ENCODE measurements around the gene ADAM12. TPM values are rescaled to one million over a fixed set of nuclear protein-coding genes. Genes with fewer than 3 reads are reported as not detected.
"Not testable (repeated sequence)": the region's sequence is repeated elsewhere in the genome, so short reads cannot be mapped to it uniquely, and the experiment has no call there.

Gene ADAM12
- total RNA-seq, 2 donors from 2014 or later = 0.71 to 1.2 TPM

DNA sequence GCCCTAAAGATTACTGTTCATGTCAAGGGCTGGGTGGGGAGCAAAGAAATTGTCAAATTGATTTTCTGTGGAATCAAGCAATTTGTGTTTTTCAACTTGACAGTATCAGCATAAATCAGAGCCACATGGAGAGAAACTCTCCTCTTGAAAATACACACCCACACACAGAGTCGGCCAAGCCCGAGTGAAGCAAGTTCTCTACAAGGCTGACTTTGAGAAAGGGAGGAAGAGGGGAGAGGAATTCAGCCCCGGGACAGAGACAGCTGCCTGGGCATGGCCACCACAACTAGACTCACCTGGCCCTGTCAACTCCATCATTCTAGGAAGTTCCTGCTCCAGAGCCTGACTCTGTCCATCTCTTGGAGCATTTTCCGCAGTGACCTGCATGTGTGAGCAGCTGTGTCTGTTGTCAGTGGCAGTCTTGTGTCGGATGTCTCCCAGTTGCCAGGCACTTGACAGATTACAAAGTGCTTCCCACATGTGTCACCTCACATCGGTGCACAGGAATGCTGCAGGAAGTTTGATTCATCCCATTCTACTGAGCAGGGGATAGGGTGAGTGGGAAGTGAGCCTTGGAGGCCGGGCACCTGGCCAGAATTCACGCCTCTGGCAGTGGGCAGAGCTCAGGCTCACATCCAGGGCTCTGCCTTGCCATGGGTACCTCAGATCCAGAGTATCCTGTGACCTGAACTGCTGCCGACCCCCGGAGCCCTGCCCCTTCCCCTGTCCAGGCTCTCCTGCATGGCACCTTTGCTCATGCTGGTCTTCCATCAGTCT is 37.9 kb downstream of the ADAM12 start:
- no peaks in the 10 kb centered on the region for H3K27me3 ChIP-seq
- TF ChIP-seq, protein P1, sequence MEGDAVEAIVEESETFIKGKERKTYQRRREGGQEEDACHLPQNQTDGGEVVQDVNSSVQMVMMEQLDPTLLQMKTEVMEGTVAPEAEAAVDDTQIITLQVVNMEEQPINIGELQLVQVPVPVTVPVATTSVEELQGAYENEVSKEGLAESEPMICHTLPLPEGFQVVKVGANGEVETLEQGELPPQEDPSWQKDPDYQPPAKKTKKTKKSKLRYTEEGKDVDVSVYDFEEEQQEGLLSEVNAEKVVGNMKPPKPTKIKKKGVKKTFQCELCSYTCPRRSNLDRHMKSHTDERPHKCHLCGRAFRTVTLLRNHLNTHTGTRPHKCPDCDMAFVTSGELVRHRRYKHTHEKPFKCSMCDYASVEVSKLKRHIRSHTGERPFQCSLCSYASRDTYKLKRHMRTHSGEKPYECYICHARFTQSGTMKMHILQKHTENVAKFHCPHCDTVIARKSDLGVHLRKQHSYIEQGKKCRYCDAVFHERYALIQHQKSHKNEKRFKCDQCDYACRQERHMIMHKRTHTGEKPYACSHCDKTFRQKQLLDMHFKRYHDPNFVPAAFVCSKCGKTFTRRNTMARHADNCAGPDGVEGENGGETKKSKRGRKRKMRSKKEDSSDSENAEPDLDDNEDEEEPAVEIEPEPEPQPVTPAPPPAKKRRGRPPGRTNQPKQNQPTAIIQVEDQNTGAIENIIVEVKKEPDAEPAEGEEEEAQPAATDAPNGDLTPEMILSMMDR (IDR thresholded peaks at IDR 0.05) = no peak
- H3K27ac ChIP-seq = no peak overlapping the region
- peaks cover 0 to 9% of the 10 kb centered on the region in 2 donors for H3K4me1 ChIP-seq
- H3K9me3 ChIP-seq = no peaks in the 10 kb centered on the region
- H3K36me3 ChIP-seq = no peaks in the 10 kb centered on the region
- no peak overlapping the region for H3K4me3 ChIP-seq
- DNase-seq (ENCODE audit: low spot score) = no peak

DNA sequence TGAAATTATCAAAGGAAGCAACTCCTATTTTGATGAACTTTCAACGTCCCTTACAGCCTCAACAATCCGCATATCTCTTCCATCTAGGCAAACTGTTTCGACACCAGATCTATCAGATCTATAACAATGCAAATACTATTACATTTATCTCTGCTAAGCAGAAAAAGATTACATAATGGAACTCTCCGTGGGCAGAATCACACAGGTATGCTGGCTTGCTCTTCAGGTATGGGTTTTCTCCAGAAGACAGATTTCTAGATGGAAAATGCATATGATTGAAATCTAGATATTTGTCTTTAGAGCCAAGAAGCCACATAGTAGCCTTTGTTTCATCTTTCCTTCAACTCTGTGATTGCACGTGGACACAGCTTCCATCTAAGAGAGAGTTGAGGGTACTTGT is 38.6 kb downstream of the ADAM12 start:
- H3K27me3 ChIP-seq = no peaks in the 10 kb centered on the region
- H3K4me1 ChIP-seq = peaks cover 0 to 9% of the 10 kb centered on the region in 2 donors
- H3K9me3 ChIP-seq = no peaks in the 10 kb centered on the region
- H3K36me3 ChIP-seq = no peaks in the 10 kb centered on the region
- H3K4me3 ChIP-seq = no peak overlapping the region
- TF ChIP-seq, protein P1 (IDR thresholded peaks at IDR 0.05) = no peak
- no peak overlapping the region for H3K27ac ChIP-seq
- no peak for DNase-seq (ENCODE audit: low spot score)

DNA sequence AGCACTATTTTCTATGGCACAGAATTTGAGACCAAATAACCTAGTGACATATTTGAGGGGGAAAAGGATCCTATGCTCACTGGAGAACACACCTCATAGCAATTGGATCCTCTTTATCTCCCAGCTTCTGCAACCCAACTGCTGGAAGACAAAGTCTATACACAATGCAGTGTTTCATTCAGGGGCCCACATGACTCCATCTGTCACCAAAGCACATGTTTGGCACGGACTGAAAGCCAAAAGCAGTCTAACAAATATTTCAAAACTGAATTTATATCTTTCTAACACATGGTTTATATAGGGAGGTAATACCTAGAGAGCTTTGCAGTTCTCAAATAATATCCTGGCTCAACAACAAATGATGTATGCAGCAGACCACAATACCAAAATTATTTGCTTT is 39.2 kb downstream of the ADAM12 start:
- Histone ChIP-seq H3K27me3 (no peaks in the 10 kb centered on the region), H3K36me3 (no peaks in the 10 kb centered on the region)
- TF ChIP-seq, protein P1 (IDR thresholded peaks at IDR 0.05) = no peak

DNA sequence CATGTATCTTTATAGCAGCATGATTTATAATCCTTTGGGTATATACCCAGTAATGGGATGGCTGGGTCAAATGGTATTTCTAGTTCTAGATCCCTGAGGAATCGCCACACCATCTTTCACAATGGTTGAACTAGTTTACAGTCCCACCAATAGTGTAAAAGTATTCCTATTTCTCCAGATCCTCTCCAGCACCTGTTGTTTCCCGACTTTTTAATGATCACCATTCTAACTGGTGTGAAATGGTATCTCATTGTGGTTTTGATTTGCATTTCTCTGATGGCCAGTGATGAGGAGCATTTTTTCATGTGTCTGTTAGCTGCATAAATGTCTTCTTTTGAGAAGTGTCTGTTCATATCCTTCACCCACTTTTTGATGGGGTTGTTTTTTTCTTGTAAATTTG is 44.8 kb downstream of the ADAM12 start:
- not testable (repeated sequence) for DNase-seq (ENCODE audit: low spot score); H3K27ac ChIP-seq; H3K27me3 ChIP-seq; H3K4me3 ChIP-seq; H3K4me1 ChIP-seq; H3K9me3 ChIP-seq; H3K36me3 ChIP-seq

More for the DNA sequence above, 39.2 kb downstream of the ADAM12 start:
- Histone ChIP-seq H3K9me3 (no peaks in the 10 kb centered on the region), H3K4me1 (peaks cover 0 to 9% of the 10 kb centered on the region in 2 donors), H3K4me3 (no peak overlapping the region), H3K27ac (no peak overlapping the region)
- DNase-seq (ENCODE audit: low spot score) = no peak

DNA sequence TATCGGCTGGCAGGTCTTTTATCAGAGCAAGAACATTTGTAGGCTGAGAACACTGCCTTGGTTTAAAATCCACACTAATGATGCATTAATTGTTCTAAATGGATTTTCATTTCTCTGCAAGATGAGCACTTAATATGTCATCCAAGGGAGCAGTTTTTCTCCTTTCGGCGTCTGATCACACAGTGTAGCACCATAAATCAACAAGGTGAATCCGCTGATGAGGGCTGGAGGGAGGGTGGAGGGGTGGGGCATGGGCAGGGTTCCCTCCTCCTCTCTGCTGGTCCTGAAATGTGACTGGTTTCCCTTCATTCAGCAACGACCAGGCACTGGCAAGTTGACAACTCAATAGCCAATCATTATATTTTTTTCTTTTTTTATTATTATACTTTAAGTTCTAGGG is 45.6 kb downstream of the ADAM12 start:
- Histone ChIP-seq H3K4me3 (no peak overlapping the region), H3K27ac (no peak overlapping the region), H3K9me3 (no peaks in the 10 kb centered on the region), H3K4me1 (no peaks in the 10 kb centered on the region), H3K36me3 (no peaks in the 10 kb centered on the region), H3K27me3 (no peaks in the 10 kb centered on the region)
- no peak for DNase-seq (ENCODE audit: low spot score)
- TF ChIP-seq, protein P1 (IDR thresholded peaks at IDR 0.05) = no peak

DNA sequence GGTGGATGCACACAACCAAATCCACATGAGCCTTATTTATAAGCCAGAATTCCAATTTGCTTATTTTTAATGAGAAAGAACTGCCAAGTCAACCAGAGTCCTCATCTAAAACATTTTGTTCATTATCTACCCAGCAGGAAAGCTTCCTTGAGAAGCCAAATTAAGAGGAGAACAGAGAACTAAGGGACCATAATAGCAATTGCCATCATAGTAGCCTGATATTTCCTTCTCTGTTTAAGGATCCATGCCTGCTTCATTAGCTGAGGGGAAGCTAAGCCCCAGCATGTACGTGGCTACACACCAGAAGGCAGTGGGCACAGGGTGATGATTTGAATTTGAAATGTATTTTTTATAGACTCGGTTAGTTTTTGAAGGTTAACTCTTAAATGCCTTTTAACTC is 46.8 kb downstream of the ADAM12 start:
- H3K4me1 ChIP-seq = no peaks in the 10 kb centered on the region
- no peaks in the 10 kb centered on the region for H3K9me3 ChIP-seq
- DNase-seq (ENCODE audit: low spot score) = no peak
- H3K4me3 ChIP-seq = no peak overlapping the region
- TF ChIP-seq, protein P1 (IDR thresholded peaks at IDR 0.05) = no peak
- no peaks in the 10 kb centered on the region for H3K36me3 ChIP-seq
- no peak overlapping the region for H3K27ac ChIP-seq
- H3K27me3 ChIP-seq = no peaks in the 10 kb centered on the region
